GM21515 (cell line): ENCODE results near the gene ZNF831.

Experiments
- ATAC-seq: cut with Tn5 transposase; IDR thresholded peaks from one replicate; pipeline ENCODE4 v1.9.1; 2021; ENCODE audit not compliant: unreplicated experiment

ZNF831 gene

GRCh38 chr20:59157064-59157463 is 6.6 kb upstream of the ZNF831 start:
- no peak for ATAC-seq

- ATAC-seq = no peak
These were observed 6.1 kb upstream of the ZNF831 start for GRCh38 chr20:59157531-59157930.

GRCh38 chr20:59157961-59158541 is 5.6 kb upstream of the ZNF831 start:
- no peak for ATAC-seq

- ATAC-seq = no peak
These were observed 4.9 kb upstream of the ZNF831 start for GRCh38 chr20:59158673-59159072.

GRCh38 chr20:59159091-59159490 is 4.5 kb upstream of the ZNF831 start:
- no peak for ATAC-seq

- no peak for ATAC-seq
These were observed 3.9 kb upstream of the ZNF831 start for GRCh38 chr20:59159493-59160376.

GRCh38 chr20:59160389-59161115 is 3.1 kb upstream of the ZNF831 start:
- no peak for ATAC-seq

- ATAC-seq = no peak
These were observed 1.9 kb upstream of the ZNF831 start for GRCh38 chr20:59161721-59162120.

- ATAC-seq = no peak
These were observed 1.2 kb downstream of the ZNF831 start for GRCh38 chr20:59164686-59165391.

GRCh38 chr20:59165396-59165795 is 1.8 kb downstream of the ZNF831 start:
- ATAC-seq = no peak

- no peak for ATAC-seq
These were observed 2.5 kb downstream of the ZNF831 start for GRCh38 chr20:59165891-59166709.

GRCh38 chr20:59170406-59171349 is 7.1 kb downstream of the ZNF831 start:
- no peak for ATAC-seq

- ATAC-seq = no peak
These were observed 8.4 kb downstream of the ZNF831 start for GRCh38 chr20:59171986-59172385.

GRCh38 chr20:59173938-59174491 is 10.4 kb downstream of the ZNF831 start:
- no peak for ATAC-seq

GRCh38 chr20:59175002-59175401 is 11.4 kb downstream of the ZNF831 start:
- no peak for ATAC-seq

GRCh38 chr20:59175861-59176260 is 12.2 kb downstream of the ZNF831 start:
- no peak for ATAC-seq

- ATAC-seq = no peak
These were observed 13.2 kb downstream of the ZNF831 start for GRCh38 chr20:59176812-59177211.

- no peak for ATAC-seq
These were observed 13.9 kb downstream of the ZNF831 start for GRCh38 chr20:59177266-59178250.
